HepG2 (cell line): ENCODE results near the gene OR2K2. TPM values are rescaled to one million over a fixed set of nuclear protein-coding genes. Genes with fewer than 3 reads are reported as not detected.

ENCODE experiments used
- HDAC1 ChIP-seq: sonication (generic); formaldehyde crosslinking; IDR thresholded peaks from 2 replicates; pipeline ENCODE4 v1.5.1; 2020; ENCODE audit warnings: mild to moderate bottlenecking, missing genetic modification reagents
- NFKBIZ ChIP-seq: IDR thresholded peaks from 2 replicates; pipeline ENCODE4 v1.6.1; 2018; ENCODE audit warnings: missing genetic modification reagents, missing compliant biosample characterization
- NFRKB ChIP-seq: fragments of 450-650 bp; IDR thresholded peaks from 2 replicates; pipeline ENCODE4 v1.6.1; 2017
- XBP1 ChIP-seq: sonication (generic); formaldehyde crosslinking; IDR thresholded peaks from 2 replicates; pipeline ENCODE4 v1.5.0; 2020; ENCODE audit warnings: missing genetic modification reagents
- ZBTB7B ChIP-seq: sonication (generic); formaldehyde crosslinking; IDR thresholded peaks from 2 replicates; pipeline ENCODE4 v1.4.0; 2020; ENCODE audit warnings: missing genetic modification reagents
- ZFP82 ChIP-seq: sonication (generic); formaldehyde crosslinking; IDR thresholded peaks from 2 replicates; pipeline ENCODE4 v1.5.1; 2020; ENCODE audit warnings: mild to moderate bottlenecking, missing genetic modification reagents, borderline replicate concordance
- ZIK1 ChIP-seq: sonication (generic); formaldehyde crosslinking; IDR thresholded peaks from 2 replicates; pipeline ENCODE4 v1.5.0; 2020; ENCODE audit warnings: mild to moderate bottlenecking, low read depth, missing genetic modification reagents, borderline replicate concordance
- ZNF878 ChIP-seq: sonication (generic); formaldehyde crosslinking; IDR thresholded peaks from 2 replicates; pipeline ENCODE4 v1.8.1; 2023; ENCODE audit warnings: mild to moderate bottlenecking, missing genetic modification reagents, moderate library complexity
- polyA plus RNA-seq, 8 experiments: library from polyadenylated mRNA; depleted of rRNA in 3 of 8; stranded (reverse) in 7 of 8; unstranded in 1 of 8; fragments of >200 nt; fragmentation: Illumina TruSeq in 4 of 8; extraction: Trizol in 4 of 8; gene quantifications; 2 replicates each; pipeline versions ENCODE4 v1.2.1 to v1.2.3, GENCODE V29; 2011 to 2016; ENCODE audit warnings: low read depth in 4 of 8, missing spikeins in 1 of 8, mixed read lengths in 1 of 8; ENCODE audit not compliant: insufficient read depth in 1 of 8
- total RNA-seq, 5 experiments: library from RNA; depleted of rRNA; stranded (reverse); fragments of >200 nt; fragmentation: Illumina TruSeq; extraction: Trizol; gene quantifications; 2 replicates each; pipeline ENCODE4 v1.2.3, GENCODE V29; 2016; ENCODE audit warnings: low read depth in 1 of 5
- TF ChIP-seq, protein P1 (sequence below): sonication (generic); formaldehyde crosslinking; IDR thresholded peaks from 2 replicates; pipeline ENCODE4 v1.4.0; 2020; ENCODE audit warnings: missing genetic modification reagents, low read depth, mild to moderate bottlenecking, borderline replicate concordance
- TF ChIP-seq, protein P2 (sequence below): IDR thresholded peaks from 2 replicates; pipeline ENCODE4 v1.6.1; 2016; ENCODE audit warnings: low read depth, missing genetic modification reagents, missing compliant biosample characterization
- TF ChIP-seq, protein P3 (sequence below): IDR thresholded peaks from 2 replicates; pipeline ENCODE4 v1.6.1; 2016; ENCODE audit warnings: low read depth
- TF ChIP-seq, protein P4 (sequence below): sonication (generic); formaldehyde crosslinking; IDR thresholded peaks from 2 replicates; pipeline ENCODE4 v1.9.0; 2021; ENCODE audit warnings: mild to moderate bottlenecking, missing genetic modification reagents
- TF ChIP-seq, protein P5 (sequence below): sonication (generic); formaldehyde crosslinking; IDR thresholded peaks from 2 replicates; pipeline ENCODE4 v1.5.0; 2020; ENCODE audit warnings: mild to moderate bottlenecking, missing genetic modification reagents

OR2K2 gene
- total and polyA plus RNA-seq, 2 of the 13 experiments (the other 11 are each of a cell fraction or from before 2014, with no cell fraction given), result not detected

DNA sequence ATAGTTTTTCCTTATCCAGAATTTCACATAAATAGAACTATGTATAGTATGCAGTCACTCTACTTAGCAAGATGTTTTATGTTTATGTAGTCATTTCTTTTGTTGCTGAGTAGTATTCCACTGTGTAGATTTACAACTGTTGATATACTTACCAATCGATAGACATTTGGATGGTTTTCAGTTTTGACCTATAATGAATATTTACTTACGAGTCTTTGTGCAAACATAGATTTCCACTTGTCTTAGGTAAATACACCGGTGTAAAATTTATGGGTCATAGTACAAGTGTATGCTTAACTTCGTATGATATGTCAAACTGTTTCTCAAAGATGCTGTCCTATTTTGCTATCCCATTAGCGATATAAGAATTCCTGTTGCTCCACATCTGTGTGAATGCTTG is 19.7 kb upstream of the OR2K2 start (continued):
- TF ChIP-seq HDAC1 (CRISPR knock-in tag) (peak; percentile 84), NFKBIZ (CRISPR knock-in tag) (no peak), ZIK1 (CRISPR knock-in tag) (no peak), ZFP82 (CRISPR knock-in tag) (no peak), NFRKB (no peak), XBP1 (no peak), ZBTB7B (no peak), ZNF878 (CRISPR knock-in tag) (no peak)
- TF ChIP-seq, protein P1, sequence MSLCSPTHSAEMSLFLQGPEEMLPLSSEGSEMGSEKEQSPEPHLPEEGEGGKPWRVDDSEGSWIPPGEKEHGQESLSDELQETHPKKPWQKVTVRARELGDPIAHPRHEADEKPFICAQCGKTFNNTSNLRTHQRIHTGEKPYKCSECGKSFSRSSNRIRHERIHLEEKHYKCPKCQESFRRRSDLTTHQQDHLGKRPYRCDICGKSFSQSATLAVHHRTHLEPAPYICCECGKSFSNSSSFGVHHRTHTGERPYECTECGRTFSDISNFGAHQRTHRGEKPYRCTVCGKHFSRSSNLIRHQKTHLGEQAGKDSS, result no peak
- TF ChIP-seq, protein P2, sequence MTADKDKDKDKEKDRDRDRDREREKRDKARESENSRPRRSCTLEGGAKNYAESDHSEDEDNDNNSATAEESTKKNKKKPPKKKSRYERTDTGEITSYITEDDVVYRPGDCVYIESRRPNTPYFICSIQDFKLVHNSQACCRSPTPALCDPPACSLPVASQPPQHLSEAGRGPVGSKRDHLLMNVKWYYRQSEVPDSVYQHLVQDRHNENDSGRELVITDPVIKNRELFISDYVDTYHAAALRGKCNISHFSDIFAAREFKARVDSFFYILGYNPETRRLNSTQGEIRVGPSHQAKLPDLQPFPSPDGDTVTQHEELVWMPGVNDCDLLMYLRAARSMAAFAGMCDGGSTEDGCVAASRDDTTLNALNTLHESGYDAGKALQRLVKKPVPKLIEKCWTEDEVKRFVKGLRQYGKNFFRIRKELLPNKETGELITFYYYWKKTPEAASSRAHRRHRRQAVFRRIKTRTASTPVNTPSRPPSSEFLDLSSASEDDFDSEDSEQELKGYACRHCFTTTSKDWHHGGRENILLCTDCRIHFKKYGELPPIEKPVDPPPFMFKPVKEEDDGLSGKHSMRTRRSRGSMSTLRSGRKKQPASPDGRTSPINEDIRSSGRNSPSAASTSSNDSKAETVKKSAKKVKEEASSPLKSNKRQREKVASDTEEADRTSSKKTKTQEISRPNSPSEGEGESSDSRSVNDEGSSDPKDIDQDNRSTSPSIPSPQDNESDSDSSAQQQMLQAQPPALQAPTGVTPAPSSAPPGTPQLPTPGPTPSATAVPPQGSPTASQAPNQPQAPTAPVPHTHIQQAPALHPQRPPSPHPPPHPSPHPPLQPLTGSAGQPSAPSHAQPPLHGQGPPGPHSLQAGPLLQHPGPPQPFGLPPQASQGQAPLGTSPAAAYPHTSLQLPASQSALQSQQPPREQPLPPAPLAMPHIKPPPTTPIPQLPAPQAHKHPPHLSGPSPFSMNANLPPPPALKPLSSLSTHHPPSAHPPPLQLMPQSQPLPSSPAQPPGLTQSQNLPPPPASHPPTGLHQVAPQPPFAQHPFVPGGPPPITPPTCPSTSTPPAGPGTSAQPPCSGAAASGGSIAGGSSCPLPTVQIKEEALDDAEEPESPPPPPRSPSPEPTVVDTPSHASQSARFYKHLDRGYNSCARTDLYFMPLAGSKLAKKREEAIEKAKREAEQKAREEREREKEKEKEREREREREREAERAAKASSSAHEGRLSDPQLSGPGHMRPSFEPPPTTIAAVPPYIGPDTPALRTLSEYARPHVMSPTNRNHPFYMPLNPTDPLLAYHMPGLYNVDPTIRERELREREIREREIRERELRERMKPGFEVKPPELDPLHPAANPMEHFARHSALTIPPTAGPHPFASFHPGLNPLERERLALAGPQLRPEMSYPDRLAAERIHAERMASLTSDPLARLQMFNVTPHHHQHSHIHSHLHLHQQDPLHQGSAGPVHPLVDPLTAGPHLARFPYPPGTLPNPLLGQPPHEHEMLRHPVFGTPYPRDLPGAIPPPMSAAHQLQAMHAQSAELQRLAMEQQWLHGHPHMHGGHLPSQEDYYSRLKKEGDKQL (CRISPR knock-in tag), result peak; percentile 99
- TF ChIP-seq, protein P3, sequence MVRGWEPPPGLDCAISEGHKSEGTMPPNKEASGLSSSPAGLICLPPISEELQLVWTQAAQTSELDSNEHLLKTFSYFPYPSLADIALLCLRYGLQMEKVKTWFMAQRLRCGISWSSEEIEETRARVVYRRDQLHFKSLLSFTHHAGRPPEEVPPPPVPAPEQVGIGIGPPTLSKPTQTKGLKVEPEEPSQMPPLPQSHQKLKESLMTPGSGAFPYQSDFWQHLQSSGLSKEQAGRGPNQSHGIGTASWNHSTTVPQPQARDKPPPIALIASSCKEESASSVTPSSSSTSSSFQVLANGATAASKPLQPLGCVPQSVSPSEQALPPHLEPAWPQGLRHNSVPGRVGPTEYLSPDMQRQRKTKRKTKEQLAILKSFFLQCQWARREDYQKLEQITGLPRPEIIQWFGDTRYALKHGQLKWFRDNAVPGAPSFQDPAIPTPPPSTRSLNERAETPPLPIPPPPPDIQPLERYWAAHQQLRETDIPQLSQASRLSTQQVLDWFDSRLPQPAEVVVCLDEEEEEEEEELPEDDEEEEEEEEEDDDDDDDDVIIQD (CRISPR knock-in tag), result no peak
- TF ChIP-seq, protein P4, sequence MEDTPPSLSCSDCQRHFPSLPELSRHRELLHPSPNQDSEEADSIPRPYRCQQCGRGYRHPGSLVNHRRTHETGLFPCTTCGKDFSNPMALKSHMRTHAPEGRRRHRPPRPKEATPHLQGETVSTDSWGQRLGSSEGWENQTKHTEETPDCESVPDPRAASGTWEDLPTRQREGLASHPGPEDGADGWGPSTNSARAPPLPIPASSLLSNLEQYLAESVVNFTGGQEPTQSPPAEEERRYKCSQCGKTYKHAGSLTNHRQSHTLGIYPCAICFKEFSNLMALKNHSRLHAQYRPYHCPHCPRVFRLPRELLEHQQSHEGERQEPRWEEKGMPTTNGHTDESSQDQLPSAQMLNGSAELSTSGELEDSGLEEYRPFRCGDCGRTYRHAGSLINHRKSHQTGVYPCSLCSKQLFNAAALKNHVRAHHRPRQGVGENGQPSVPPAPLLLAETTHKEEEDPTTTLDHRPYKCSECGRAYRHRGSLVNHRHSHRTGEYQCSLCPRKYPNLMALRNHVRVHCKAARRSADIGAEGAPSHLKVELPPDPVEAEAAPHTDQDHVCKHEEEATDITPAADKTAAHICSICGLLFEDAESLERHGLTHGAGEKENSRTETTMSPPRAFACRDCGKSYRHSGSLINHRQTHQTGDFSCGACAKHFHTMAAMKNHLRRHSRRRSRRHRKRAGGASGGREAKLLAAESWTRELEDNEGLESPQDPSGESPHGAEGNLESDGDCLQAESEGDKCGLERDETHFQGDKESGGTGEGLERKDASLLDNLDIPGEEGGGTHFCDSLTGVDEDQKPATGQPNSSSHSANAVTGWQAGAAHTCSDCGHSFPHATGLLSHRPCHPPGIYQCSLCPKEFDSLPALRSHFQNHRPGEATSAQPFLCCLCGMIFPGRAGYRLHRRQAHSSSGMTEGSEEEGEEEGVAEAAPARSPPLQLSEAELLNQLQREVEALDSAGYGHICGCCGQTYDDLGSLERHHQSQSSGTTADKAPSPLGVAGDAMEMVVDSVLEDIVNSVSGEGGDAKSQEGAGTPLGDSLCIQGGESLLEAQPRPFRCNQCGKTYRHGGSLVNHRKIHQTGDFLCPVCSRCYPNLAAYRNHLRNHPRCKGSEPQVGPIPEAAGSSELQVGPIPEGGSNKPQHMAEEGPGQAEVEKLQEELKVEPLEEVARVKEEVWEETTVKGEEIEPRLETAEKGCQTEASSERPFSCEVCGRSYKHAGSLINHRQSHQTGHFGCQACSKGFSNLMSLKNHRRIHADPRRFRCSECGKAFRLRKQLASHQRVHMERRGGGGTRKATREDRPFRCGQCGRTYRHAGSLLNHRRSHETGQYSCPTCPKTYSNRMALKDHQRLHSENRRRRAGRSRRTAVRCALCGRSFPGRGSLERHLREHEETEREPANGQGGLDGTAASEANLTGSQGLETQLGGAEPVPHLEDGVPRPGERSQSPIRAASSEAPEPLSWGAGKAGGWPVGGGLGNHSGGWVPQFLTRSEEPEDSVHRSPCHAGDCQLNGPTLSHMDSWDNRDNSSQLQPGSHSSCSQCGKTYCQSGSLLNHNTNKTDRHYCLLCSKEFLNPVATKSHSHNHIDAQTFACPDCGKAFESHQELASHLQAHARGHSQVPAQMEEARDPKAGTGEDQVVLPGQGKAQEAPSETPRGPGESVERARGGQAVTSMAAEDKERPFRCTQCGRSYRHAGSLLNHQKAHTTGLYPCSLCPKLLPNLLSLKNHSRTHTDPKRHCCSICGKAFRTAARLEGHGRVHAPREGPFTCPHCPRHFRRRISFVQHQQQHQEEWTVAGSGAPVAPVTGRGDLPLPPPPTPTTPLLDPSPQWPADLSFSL (CRISPR knock-in tag), result no peak
- TF ChIP-seq, protein P5, sequence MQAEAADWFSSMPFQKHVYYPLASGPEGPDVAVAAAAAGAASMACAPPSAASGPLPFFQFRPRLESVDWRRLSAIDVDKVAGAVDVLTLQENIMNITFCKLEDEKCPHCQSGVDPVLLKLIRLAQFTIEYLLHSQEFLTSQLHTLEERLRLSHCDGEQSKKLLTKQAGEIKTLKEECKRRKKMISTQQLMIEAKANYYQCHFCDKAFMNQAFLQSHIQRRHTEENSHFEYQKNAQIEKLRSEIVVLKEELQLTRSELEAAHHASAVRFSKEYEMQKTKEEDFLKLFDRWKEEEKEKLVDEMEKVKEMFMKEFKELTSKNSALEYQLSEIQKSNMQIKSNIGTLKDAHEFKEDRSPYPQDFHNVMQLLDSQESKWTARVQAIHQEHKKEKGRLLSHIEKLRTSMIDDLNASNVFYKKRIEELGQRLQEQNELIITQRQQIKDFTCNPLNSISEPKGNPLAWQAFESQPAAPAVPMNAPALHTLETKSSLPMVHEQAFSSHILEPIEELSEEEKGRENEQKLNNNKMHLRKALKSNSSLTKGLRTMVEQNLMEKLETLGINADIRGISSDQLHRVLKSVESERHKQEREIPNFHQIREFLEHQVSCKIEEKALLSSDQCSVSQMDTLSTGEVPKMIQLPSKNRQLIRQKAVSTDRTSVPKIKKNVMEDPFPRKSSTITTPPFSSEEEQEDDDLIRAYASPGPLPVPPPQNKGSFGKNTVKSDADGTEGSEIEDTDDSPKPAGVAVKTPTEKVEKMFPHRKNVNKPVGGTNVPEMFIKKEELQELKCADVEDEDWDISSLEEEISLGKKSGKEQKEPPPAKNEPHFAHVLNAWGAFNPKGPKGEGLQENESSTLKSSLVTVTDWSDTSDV (CRISPR knock-in tag), result no peak
